Gastroesophageal sphincter (tissue), 3 donors: ENCODE measurements around the gene SLC14A1.

Source experiments
- CTCF ChIP-seq, 4 experiments: fragments of 200-600 bp in 2 of 4; fragments of 450-650 bp in 2 of 4; sonication (generic) in 1 of 4; IDR thresholded peaks; one replicate each; pipeline ENCODE4 v1.5.1; 2017 to 2019; ENCODE audit warnings: antibody characterized with exemption in 4 of 4, mild to moderate bottlenecking in 2 of 4, moderate library complexity in 2 of 4
- POLR2A ChIP-seq, 2 donors: fragments of 450-650 bp; IDR thresholded peaks; one replicate each; pipeline ENCODE4 v1.6.1; 2017; ENCODE audit warnings: antibody characterized with exemption in 2 of 2, mild to moderate bottlenecking in 2 of 2, moderate library complexity in 1 of 2
- POLR2AphosphoS5 ChIP-seq: sonication (generic); formaldehyde crosslinking; IDR thresholded peaks from one replicate; pipeline ENCODE4 v1.6.1; 2017; ENCODE audit warnings: antibody characterized with exemption

- TF ChIP-seq CTCF (IDR thresholded peaks at IDR 0.05) (no peak), POLR2A (IDR thresholded peaks at IDR 0.05) (no peak), POLR2AphosphoS5 (no peak)
These were observed 29.3 kb downstream of the SLC14A1 start for GRCh38 chr18:45753286-45753685.
